A673 (cell line): ENCODE measurements around the gene FDXR. TPM values are rescaled to one million over a fixed set of nuclear protein-coding genes. Genes with fewer than 3 reads are reported as not detected.

Source experiments
- BruUV-seq: library from RNA; stranded (reverse); fragments of 400-500 nt; replicated peaks from 2 replicates; lab custom pipeline; 2021; lab: Mats Ljungman, UMichigan
- CTCF ChIA-PET: fragments of 300-600 bp; sonication (Branson Sonifier 250); formaldehyde crosslinking; loops from one replicate; lab custom pipeline; 2022; ENCODE audit warnings: antibody characterized with exemption; lab: Charles Lee
- POLR2A ChIA-PET: fragments of 300-600 bp; sonication (Branson Sonifier 250); formaldehyde crosslinking; loops from one replicate; lab custom pipeline; 2022; ENCODE audit warnings: antibody characterized with exemption; ENCODE audit not compliant: low non-redundant PET; lab: Charles Lee
- DNase-seq: peaks from one replicate; pipeline ENCODE4 v3.0.0-alpha.2; 2015; ENCODE audit warnings: low spot score
- H3K27ac ChIP-seq: fragments of 200-600 bp; sonication (generic); 2 replicates; pipeline ENCODE4 v1.5.1; 2016; ENCODE audit warnings: mixed run types, low read depth, mild to moderate bottlenecking, mixed read lengths, antibody characterized with exemption, low read length; ENCODE audit not compliant: poor library complexity, severe bottlenecking
- H3K27me3 ChIP-seq: fragments of 200-600 bp; sonication (generic); replicated peaks from 2 replicates; pipeline ENCODE4 v1.6.1; 2017; ENCODE audit warnings: mixed run types, low read depth, mild to moderate bottlenecking, mixed read lengths, antibody characterized with exemption, low read length; ENCODE audit not compliant: insufficient read depth, poor library complexity
- H3K36me3 ChIP-seq: fragments of 200-600 bp; sonication (generic); 2 replicates; pipeline ENCODE4 v1.6.1; 2016; ENCODE audit warnings: mixed run types, mild to moderate bottlenecking, mixed read lengths, antibody characterized with exemption, low read length; ENCODE audit not compliant: insufficient read depth, poor library complexity, severe bottlenecking
- H3K4me1 ChIP-seq: fragments of 200-600 bp; sonication (generic); 2 replicates; pipeline ENCODE4 v1.6.1; 2017; ENCODE audit warnings: mixed run types, mild to moderate bottlenecking, mixed read lengths, antibody characterized with exemption, low read length; ENCODE audit not compliant: insufficient read depth, poor library complexity, severe bottlenecking
- H3K4me3 ChIP-seq: fragments of 200-600 bp; sonication (generic); 2 replicates; pipeline ENCODE4 v1.5.1; 2016; ENCODE audit warnings: low read depth, mixed run types, mild to moderate bottlenecking, mixed read lengths, low read length; ENCODE audit not compliant: poor library complexity, severe bottlenecking
- H3K9me3 ChIP-seq: fragments of 200-600 bp; sonication (generic); 2 replicates; pipeline ENCODE4 v1.6.1; 2016; ENCODE audit warnings: mixed run types, low read depth, mild to moderate bottlenecking, mixed read lengths, antibody characterized with exemption, low read length; ENCODE audit not compliant: poor library complexity, severe bottlenecking
- CTCF ChIP-seq: fragments of 300-800, 200-600 bp; sonication (generic); conservative IDR thresholded peaks from 2 replicates; pipeline ENCODE4 v1.5.1; 2017; ENCODE audit warnings: low read depth, mild to moderate bottlenecking, antibody characterized with exemption, low read length, moderate library complexity, mixed read lengths
- EZH2 ChIP-seq: fragments of 200-600 bp; sonication (generic); IDR thresholded peaks from 2 replicates; pipeline ENCODE4 v1.6.1; 2017; ENCODE audit warnings: borderline replicate concordance, low read depth, mild to moderate bottlenecking, mixed read lengths, antibody characterized with exemption, low read length; ENCODE audit not compliant: poor library complexity, severe bottlenecking
- intact Hi-C: fragments of 100-400 bp; cut with micrococcal nuclease; formaldehyde crosslinking; loops from one replicate; pipeline ENCODE4 v1.10.0; 2022; ENCODE audit not compliant: unreplicated experiment
- total RNA-seq: library from RNA; stranded (reverse); gene quantifications from 2 replicates; pipeline ENCODE4 v1.2.3, GENCODE V29; 2021

The FDXR gene
- total RNA-seq, 1 experiment from 2014 or later: 17.8 TPM

DNA sequence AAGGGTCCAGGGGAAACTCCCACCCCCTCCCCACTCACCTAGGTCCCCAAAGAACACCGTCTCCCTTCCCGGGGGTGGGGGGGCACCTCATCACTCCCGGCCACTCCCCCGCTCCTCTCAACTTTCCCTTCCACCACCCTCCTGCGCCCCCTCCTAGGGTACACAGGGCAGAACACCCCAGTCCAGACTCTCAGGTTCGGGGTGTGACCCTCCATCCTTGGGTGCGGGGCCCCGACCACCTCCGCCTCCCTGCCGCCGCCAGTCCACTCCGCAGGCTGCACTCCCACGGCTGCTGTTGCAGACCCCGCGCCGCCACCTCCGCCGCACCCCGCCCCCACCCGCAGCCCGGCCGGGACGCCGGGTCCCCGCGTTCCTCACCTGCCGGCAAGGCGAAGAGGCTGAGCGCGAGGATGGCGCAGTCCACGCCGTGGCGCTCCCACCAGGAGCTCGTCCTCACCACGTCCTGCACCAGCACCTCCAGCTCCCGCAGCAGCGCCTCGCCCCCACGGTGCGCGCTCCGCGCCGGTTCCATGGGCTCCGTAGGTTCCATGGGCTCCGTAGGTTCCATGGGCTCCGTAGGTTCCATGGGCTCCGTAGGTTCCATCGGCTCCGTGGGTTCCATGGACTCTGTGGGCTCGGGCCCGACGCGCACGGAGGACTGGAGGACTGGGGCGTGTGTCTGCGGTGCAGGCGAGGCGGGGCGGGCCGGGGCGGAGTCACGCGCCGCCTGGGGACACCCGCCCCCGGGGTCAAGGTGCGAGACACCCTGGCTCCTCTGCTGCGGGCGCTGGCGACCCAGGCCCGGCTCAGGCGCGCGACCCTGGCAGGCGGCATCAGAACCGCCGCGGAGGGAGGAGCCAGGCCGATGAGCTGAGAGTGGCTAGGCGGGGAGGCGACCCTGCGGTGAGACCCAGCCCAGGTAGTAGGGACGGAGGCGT, 20.4 kb upstream of the FDXR start, which contains the start of gene FADS6:
Gene FADS6 (minus strand): TSS at position 660 of the 938 bp plus-strand sequence. CDS start 38 bp downstream, at position 622.
- H3K36me3 ChIP-seq: no peaks in the 10 kb centered on the region
- TF ChIP-seq EZH2 (peak; percentile 97), CTCF (no peak)
- DNase-seq: no peak
- POLR2A ChIA-PET: interaction anchor here (0.6 kb wide), 1 partner anchor 807 kb away, joined by 3 read pairs; no protein-coding TSS in a partner anchor
- H3K4me1 ChIP-seq: no peaks in the 10 kb centered on the region
- intact Hi-C loops: no loop called here
- BruUV-seq: no TSS peak
- peaks cover 74% of the 10 kb centered on the region for H3K27me3 ChIP-seq
- no peaks in the 10 kb centered on the region for H3K9me3 ChIP-seq
- CTCF ChIA-PET: no interaction called here
- H3K27ac ChIP-seq: no peak within 1 kb of the TSS
- H3K4me3 ChIP-seq: peak within 1 kb of the TSS; percentile 25

- ChIA-PET POLR2A (no interaction called here), CTCF (no interaction called here)
- Histone ChIP-seq H3K9me3 (no peaks in the 10 kb centered on the region), H3K4me1 (no peaks in the 10 kb centered on the region), H3K36me3 (no peaks in the 10 kb centered on the region), H3K4me3 (no peak overlapping the region), H3K27ac (no peak overlapping the region), H3K27me3 (peaks cover 69% of the 10 kb centered on the region)
- intact Hi-C loops: no loop called here
- DNase-seq: no peak
- TF ChIP-seq EZH2 (no peak), CTCF (no peak)
- BruUV-seq: no TSS peak
Measured at GRCh38 chr17:74892013-74892841, 19.4 kb upstream of the FDXR start.

DNA sequence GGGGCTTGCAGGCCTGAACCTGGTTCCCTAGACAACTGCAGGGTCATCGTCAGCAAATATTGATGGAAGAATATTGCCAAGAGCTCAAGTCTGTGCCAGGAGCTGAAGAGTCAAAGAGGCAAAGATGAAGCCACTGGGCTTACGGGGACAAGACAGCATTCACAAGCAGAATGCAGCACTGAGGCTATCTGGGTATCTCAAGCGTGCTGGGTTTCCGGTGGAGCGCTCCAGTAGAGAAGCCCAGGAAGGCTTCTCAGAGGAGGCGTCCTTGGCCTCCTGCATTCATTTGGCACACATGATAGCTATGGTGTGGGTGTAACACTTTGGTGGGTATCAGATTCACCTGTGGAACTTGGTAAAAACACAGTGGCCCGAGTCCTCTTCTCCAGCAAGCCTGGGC, 17.8 kb upstream of the FDXR start:
- ChIA-PET POLR2A (no interaction called here), CTCF (no interaction called here)
- Histone ChIP-seq H3K36me3 (no peaks in the 10 kb centered on the region), H3K27ac (no peak overlapping the region), H3K9me3 (no peaks in the 10 kb centered on the region), H3K27me3 (peaks cover 55% of the 10 kb centered on the region), H3K4me1 (no peaks in the 10 kb centered on the region), H3K4me3 (no peak overlapping the region)
- BruUV-seq: no TSS peak
- TF ChIP-seq EZH2: no peak
- intact Hi-C loops: no loop called here
- no peak for DNase-seq
